ENCODE results near the gene KRTAP10-4.
"Not testable (repeated sequence)": the region's sequence is repeated elsewhere in the genome, so short reads cannot be mapped to it uniquely, and the experiment has no call there.

Gene KRTAP10-4

DNA sequence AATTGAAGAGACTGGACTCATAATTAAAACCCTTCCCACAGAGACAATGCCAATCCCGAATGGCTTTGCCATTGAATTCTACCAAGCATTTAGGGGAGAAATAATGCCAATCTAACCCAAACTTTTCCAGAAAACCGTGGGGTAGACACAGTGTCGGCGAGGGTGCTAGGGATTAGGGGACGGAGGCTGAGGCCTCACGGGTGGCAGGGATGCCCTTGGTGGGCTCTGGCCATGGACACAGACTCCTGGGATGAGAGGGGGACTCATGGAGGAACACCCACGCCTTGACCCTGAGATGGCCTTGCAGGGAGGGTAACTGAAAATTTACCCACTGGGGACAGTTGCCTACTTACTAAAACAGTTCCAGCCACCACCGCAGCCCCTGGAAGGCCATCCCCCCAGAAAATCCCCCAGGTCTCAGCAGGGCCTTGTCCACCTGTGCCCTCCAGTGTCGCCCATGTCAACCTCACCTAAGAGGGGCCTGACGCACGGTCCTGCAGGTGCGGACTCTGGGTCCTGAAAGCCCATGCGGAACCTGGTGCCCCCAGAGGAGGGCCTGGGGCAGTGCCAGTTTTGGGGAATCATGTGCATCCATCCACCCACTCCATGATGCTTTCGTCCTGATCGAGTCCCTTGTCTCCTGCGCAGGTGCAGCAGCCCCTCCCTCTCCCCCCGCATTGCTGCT lies 5.0 kb downstream of the KRTAP10-4 start:
- DNase-seq (ENCODE audit: low spot score in 2 of 2): no peak
- H3K27ac Mint-ChIP-seq: no peak overlapping the region
- peaks cover 15% of the 10 kb centered on the region for H3K9me3 Mint-ChIP-seq
- H3K36me3 Mint-ChIP-seq: no peaks in the 10 kb centered on the region
- ATAC-seq: no peak
- peaks cover 14% of the 10 kb centered on the region for H3K4me1 Mint-ChIP-seq
- H3K4me3 Mint-ChIP-seq: no peak overlapping the region

DNA sequence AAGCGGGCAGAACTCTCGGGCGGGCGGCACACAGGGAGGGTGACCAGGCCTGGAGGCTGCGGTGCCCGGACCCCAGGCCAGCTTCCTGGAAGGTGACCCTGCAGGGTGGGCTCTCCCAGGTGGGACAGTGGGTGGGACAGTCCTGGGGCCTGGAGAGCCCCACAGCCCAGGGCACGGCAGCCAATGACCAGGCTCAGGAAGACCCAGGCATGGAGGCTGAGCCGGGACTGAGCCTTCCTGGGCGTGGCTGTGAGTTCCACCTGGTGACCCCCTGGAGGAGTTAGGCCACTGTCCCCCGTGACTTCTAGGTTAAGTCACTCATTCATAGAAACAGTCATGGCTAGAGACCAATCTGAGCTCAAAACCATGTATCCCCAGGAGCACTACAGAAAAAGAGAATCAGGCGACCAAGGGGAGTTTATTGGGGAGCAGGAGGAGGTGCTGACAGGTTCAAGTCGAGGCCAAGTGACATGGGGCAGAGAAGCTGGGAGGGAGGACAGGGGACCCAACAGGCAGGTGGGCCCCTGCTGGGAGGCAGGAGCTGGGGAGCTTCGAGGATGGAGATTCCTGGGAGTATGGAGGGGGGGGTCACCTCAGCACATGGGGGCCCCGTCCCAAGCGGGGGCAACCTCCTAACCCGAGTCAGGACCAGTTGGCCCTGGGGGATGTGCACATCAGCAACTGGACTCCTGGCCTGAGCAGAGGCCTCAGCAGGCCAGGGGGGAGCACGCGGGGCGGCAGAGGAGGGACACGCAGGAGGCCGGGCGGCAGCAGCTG lies 5.7 kb downstream of the KRTAP10-4 start:
- Mint-ChIP-seq H3K27ac (no peak overlapping the region), H3K36me3 (no peaks in the 10 kb centered on the region), H3K4me1 (peaks cover 14% of the 10 kb centered on the region), H3K4me3 (no peak overlapping the region), H3K9me3 (peaks cover 15% of the 10 kb centered on the region)
- peak in 1 of 2 donors; percentile 30 for DNase-seq (ENCODE audit: low spot score in 2 of 2)
- ATAC-seq: no peak

DNA sequence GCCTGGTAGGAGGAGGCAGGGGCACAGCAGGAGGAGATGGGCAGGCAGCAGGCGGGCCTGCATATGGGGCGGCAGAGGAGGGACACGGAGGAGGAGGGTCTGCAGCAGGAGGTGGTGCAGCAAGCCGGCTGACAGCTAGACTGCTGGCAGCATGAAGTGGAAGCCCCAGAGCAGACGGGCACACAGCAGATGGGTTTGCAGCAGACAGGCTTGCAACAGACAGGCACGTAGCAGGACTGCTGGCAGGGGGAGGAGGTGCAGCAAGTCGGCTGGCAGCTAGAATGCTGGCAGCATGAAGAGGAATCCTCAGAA lies 6.3 kb downstream of the KRTAP10-4 start:
- no peak for ATAC-seq
- peaks cover 15% of the 10 kb centered on the region for H3K9me3 Mint-ChIP-seq
- peaks cover 8% of the 10 kb centered on the region for H3K4me1 Mint-ChIP-seq
- no peak overlapping the region for H3K4me3 Mint-ChIP-seq
- no peaks in the 10 kb centered on the region for H3K36me3 Mint-ChIP-seq
- peak in 1 of 2 donors; percentile 32 for DNase-seq (ENCODE audit: low spot score in 2 of 2)
- no peak overlapping the region for H3K27ac Mint-ChIP-seq

DNA sequence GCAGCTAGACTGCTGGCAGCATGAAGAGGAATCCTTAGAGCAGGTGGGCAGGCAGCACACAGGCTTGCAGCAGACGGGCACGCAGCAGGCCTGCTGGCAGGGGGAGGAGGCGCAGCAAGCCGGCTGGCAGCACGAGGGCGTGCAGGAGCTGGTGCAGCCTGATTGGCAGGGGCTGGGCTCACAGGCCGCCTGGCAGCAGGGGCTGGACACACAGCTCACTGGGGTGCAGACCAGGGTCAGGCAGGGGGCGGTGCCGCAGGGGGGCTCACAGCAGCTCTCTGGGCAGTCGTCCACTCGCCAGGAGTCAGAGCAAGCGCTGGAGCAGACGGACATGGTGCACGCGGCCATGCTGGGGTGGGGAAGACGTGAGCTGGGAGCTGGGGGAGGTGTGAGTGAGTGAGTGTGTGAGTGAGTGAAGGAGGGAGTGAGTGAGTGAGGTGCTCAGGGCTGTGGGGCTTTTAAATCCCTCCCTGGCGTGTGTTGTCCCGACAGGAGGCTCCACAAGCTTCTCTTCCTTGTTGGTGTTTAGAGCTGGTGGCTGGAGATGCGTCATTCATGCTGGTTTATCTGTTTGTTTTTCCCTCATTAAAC lies 6.8 kb downstream of the KRTAP10-4 start, which contains the start of gene KRTAP10-5:
Gene KRTAP10-5 (minus strand): TSS at position 374 of the 591 bp plus-strand sequence. CDS start 26 bp downstream, at position 348.
- peak in 1 of 2 donors; percentile 38 for DNase-seq (ENCODE audit: low spot score in 2 of 2)
- H3K4me3 Mint-ChIP-seq, H3K4me1 Mint-ChIP-seq, H3K27ac Mint-ChIP-seq, ATAC-seq, H3K36me3 Mint-ChIP-seq: not testable (repeated sequence)
- peaks cover 15% of the 10 kb centered on the region for H3K9me3 Mint-ChIP-seq

DNA sequence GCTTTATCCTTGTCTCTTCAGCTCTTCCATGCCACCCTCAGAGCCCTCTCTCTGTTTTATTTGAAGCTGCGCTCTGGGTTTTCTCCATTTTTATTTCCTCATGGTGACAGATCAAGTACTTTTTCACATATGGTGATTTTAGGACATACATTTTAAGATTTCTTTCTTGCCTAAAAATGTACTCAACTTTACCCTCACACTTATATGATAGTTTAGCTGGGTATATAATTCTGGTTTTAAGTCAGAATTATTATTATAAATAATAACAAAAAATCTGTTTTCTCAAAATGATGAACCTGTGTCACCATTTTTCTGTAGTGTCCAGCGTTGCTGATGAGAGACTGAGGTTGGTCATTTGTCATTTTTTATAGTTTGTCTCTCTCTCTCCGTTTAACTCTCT lies 7.6 kb downstream of the KRTAP10-4 start:
- peaks cover 15% of the 10 kb centered on the region for H3K9me3 Mint-ChIP-seq
- ATAC-seq: no peak
- no peak overlapping the region for H3K4me3 Mint-ChIP-seq
- H3K4me1 Mint-ChIP-seq: peaks cover 4% of the 10 kb centered on the region
- no peaks in the 10 kb centered on the region for H3K36me3 Mint-ChIP-seq
- DNase-seq (ENCODE audit: low spot score in 2 of 2): no peak
- H3K27ac Mint-ChIP-seq: no peak overlapping the region

DNA sequence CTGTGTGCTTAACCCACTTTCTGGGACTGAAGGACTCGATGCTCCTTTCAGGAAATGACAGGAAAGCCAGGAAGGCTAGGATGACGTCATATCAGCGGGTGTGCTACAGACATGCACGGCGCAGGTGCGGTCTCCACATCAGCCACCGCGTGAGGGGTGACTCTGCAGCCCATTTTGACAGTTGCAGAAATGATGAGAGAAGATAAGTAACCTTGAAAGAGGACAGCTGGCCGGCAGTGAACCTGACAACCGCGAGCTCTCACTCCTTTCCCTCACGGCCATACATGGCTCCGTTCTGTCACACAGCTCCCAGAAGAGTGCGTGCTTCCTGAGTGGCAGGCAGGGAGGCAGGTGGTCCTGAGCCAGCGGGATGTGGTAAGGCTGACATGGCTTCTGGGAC lies 8.5 kb downstream of the KRTAP10-4 start:
- peaks cover 4% of the 10 kb centered on the region for H3K4me1 Mint-ChIP-seq
- H3K4me3 Mint-ChIP-seq: no peak overlapping the region
- no peak overlapping the region for H3K27ac Mint-ChIP-seq
- no peak for ATAC-seq
- no peak for DNase-seq (ENCODE audit: low spot score in 2 of 2)
- H3K9me3 Mint-ChIP-seq: peaks cover 11% of the 10 kb centered on the region
- no peaks in the 10 kb centered on the region for H3K36me3 Mint-ChIP-seq

DNA sequence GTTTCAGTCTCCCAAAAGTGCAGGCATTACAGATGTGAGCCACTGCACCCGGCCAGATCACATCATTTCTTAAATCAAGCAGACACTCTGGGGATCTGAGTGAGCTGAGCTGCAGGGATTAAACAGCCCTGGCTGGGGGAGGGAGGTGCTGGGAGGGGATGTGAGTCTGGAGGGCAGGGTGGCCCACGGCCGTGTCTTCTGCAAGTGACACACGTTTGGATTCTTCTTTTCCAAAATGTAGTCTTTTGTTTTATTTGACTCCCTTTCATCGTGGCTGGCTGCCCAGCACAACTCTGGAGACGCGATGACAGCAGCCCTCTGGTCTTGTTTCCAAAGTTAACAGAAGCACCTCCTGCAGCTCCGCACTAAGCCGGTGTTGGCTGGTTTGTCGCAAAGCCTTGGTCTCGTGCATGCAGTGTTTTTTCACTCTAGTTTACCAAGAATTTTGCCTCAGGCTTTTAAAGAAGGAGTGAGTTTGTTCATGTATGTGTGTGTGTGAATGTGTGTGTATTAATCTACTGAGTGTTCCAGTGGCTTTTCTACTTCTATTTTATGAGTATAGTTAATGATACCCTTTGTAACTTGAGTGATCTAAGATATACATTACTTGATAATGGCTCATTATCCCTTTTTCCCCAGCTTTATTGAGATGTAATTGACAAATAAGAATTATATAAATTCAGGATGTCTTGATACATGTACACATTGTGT lies 9.7 kb downstream of the KRTAP10-4 start:
- Mint-ChIP-seq H3K36me3 (no peaks in the 10 kb centered on the region), H3K9me3 (peaks cover 9% of the 10 kb centered on the region), H3K27ac (no peak overlapping the region), H3K4me3 (no peak overlapping the region), H3K4me1 (peaks cover 4% of the 10 kb centered on the region)
- ATAC-seq (no peak), DNase-seq (ENCODE audit: low spot score in 2 of 2) (no peak)

DNA sequence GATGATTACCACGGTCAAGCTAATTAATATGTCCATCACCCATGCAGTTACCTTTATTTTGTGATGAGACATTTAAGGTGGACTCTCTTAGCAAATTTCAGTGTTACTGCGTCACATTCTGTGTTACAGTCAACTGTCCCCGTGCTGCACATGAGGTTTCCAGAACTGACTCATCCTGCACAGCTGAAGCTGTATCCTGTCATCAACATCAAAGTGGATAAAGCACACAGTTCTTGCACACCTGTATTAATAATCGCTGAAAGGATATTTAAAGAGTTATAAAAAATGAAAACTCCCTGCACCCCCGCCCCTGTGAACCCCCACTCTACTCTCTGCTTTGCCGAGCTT lies 10.2 kb downstream of the KRTAP10-4 start:
- Mint-ChIP-seq H3K36me3 (no peaks in the 10 kb centered on the region), H3K4me3 (no peak overlapping the region), H3K4me1 (peaks cover 4% of the 10 kb centered on the region), H3K9me3 (peaks cover 9% of the 10 kb centered on the region), H3K27ac (no peak overlapping the region)
- peak in 1 of 2 donors; percentile 55 for DNase-seq (ENCODE audit: low spot score in 2 of 2)
- peak; percentile 95 for ATAC-seq

DNA sequence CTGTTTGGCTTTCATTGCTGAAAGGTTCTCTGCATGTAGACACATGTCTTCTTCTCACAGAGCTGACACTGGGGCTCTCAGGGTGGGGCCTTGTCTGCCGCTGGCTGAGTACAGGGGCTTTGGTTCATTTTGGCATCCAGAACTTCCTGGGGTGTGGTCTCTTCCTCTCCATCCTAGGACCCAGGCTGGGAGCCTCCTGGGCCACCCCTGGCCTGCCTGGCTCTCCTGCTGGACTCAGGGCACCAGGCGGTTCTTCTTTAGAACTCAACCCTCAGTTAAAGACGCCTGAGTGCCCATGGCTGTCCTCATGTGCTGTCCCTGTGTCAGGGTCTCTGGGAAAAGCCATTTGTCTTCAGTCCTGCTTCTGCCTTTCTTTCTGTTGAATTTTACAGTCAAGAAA lies 12.4 kb downstream of the KRTAP10-4 start:
- no peak for ATAC-seq
- no peaks in the 10 kb centered on the region for H3K4me1 Mint-ChIP-seq
- H3K9me3 Mint-ChIP-seq: peaks cover 6% of the 10 kb centered on the region
- H3K4me3 Mint-ChIP-seq: no peak overlapping the region
- no peaks in the 10 kb centered on the region for H3K36me3 Mint-ChIP-seq
- DNase-seq (ENCODE audit: low spot score in 2 of 2): no peak
- no peak overlapping the region for H3K27ac Mint-ChIP-seq

DNA sequence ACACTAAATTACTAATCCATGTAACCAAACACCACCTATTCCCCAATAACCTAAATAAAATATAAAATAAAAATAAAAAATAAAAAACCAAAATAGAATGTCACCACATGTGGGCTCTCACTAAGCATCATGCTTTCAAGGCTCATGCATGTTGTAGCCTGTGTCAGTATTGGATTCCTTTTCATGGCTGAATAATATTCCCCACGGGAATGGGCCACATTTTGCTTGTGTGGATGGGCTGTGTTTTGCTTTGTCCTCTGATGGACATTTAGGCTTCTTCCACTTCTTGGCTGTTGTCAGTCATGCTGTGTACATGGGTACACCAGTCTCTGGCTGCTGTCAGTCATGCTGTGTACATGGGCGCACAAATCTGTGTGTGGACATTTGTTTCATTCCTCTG lies 15.6 kb downstream of the KRTAP10-4 start:
- Mint-ChIP-seq H3K36me3 (no peaks in the 10 kb centered on the region), H3K9me3 (no peaks in the 10 kb centered on the region), H3K27ac (peak overlapping the region; percentile 50), H3K4me3 (no peak overlapping the region), H3K4me1 (no peaks in the 10 kb centered on the region)
- DNase-seq (ENCODE audit: low spot score in 2 of 2) (no peak), ATAC-seq (no peak)

DNA sequence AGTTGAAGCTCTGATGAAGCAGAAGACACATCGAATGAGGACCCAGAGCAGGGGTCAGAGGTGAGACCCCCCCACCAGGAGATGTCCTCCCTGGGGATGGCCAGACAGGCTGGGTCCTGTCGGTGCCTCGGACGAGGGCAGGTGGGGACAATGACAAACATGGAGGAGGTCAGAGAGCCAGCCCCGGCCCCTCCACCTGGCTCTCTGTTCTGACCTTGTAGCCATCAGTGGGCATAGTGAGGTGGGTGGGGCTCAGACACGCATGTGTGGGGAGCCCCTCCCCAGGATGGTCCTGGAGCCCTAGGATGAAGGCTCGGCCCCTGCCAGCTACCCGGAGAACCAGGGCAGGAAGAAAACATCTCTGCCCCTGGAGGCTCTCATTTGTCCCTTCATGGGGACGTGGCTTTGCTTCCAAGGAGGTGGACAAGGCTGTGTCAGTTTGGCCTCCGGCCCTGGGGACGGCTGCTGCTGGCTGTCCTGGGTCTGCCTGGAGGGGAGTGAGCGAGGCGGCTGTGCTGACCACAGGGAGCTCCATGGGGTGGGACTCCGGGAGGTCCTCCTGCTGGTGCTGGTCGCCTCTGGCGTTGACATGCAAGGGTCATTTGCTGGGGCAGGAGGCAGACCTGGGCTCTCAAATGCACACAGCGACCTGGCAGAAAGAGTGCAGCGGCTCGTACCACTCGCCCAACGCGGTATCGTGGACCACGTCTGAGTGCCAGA lies 16.2 kb downstream of the KRTAP10-4 start:
- H3K36me3 Mint-ChIP-seq: no peaks in the 10 kb centered on the region
- H3K9me3 Mint-ChIP-seq: no peaks in the 10 kb centered on the region
- H3K27ac Mint-ChIP-seq: peak overlapping the region; percentile 50

DNA sequence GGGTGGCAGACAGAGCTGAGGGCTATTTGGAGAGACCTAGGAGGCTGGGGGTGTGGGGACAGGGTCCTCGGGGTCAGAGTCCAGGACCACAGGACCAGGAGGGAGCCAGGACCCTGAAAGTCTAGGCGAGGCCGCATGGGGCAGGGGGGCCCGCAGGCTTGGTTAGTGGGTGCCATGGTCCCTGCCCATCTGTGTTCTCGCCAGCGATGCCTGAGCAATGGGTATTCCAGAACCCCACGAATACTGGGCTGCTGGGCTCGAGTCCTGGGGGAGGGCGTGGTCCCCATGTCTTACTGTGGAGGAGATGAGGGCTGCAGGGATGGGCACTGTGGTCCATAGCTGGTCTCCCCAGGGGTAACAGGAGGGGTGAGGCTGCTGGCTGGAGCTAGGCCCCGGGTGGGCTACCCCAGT lies 16.8 kb downstream of the KRTAP10-4 start:
- Mint-ChIP-seq H3K36me3 (no peaks in the 10 kb centered on the region), H3K4me1 (peaks cover 4% of the 10 kb centered on the region), H3K27ac (peak overlapping the region; percentile 50), H3K9me3 (no peaks in the 10 kb centered on the region), H3K4me3 (no peak overlapping the region)
- ATAC-seq (no peak), DNase-seq (ENCODE audit: low spot score in 2 of 2) (peak in 1 of 2 donors; percentile 33)

More for the DNA sequence above, 16.2 kb downstream of the KRTAP10-4 start:
- no peaks in the 10 kb centered on the region for H3K4me1 Mint-ChIP-seq
- H3K4me3 Mint-ChIP-seq: no peak overlapping the region
- DNase-seq (ENCODE audit: low spot score in 2 of 2): no peak
- no peak for ATAC-seq

DNA sequence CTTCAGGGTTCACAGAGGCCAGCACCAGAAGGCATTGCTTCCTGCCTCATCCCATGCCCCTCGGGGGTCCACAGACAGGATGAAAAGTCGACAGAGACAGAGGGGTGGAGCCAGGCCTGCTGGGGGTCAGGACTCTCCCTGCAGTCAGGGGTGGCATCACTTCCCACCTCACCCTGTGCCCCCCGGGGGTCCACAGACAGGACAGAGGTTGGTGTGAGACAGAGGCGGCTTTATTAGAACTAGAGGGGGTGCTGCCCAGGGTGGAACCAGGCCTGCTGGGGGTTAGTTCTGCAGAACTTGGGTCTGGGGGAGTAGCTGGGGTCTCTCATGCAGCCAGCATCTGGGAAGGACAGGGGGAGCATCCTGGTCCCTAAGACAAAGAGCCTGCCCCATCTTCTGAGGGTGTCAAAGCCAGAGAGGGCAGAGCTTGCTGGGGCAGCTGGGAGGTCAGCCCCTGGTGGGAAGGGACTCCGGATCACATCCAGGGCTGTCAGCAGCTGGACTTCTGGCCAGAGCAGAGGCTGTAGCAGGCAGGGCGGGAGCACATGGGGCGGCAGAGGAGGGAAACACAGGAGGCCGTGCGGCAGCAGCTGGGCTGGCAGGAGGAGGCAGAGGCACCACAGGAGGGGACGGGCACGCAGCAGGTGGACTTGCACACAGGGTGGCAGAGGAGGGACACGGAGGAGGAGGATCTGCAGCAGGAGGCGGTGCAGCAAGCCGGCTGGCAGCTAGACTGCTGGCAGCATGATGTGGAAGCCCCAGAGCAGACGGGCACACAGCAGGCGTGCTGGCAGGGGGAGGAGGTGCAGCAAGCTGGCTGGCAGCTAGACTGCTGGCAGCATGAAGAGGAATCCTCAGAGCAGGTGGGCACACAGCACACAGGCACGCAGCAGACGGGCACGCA lies 17.6 kb downstream of the KRTAP10-4 start:
- DNase-seq (ENCODE audit: low spot score in 2 of 2); H3K4me3 Mint-ChIP-seq; H3K36me3 Mint-ChIP-seq; H3K4me1 Mint-ChIP-seq; H3K27ac Mint-ChIP-seq; H3K9me3 Mint-ChIP-seq; ATAC-seq: not testable (repeated sequence)

DNA sequence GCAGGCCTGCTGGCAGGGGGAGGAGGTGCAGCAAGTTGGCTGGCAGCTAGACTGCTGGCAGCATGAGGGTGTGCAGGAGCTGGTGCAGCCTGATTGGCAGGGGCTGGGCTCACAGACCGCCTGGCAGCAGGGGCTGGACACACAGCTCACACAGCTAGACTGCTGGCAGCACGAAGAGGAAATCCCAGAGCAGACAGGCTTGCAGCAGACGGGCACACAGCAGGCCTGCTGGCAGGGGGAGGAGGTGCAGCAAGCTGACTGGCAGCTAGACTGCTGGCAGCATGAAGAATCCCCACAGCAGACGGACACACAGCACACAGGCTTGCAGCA lies 18.2 kb downstream of the KRTAP10-4 start:
- not testable (repeated sequence) for H3K36me3 Mint-ChIP-seq; H3K4me1 Mint-ChIP-seq; DNase-seq (ENCODE audit: low spot score in 2 of 2); H3K27ac Mint-ChIP-seq; ATAC-seq; H3K4me3 Mint-ChIP-seq; H3K9me3 Mint-ChIP-seq
